Measurements from ENCODE around the gene SSR4.
"Not testable (repeated sequence)": the region's sequence is repeated elsewhere in the genome, so short reads cannot be mapped to it uniquely, and the experiment has no call there.

The SSR4 gene

DNA sequence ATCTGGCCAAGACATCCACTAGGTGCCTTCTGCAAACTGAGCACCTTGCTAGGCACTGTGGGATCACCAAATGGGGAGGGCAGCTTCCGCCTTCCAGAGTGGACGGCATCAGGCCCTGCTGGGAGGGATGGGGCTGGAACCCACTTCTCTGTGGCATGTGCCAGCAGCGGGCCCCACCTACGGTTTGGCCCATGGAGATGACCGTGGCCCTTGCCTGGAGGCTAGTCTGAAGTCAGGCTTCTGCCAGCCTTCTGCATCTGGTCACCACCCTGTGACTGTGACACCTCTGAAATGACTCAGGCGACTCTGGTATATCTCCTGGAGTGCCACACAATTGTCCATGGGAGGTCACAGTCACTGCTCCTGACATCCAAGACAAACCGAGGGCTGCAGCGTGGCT lies 7.2 kb downstream of the SSR4 start:
- no peak for DNase-seq
- intact Hi-C loops (cut with DNase I), result no loop called here

DNA sequence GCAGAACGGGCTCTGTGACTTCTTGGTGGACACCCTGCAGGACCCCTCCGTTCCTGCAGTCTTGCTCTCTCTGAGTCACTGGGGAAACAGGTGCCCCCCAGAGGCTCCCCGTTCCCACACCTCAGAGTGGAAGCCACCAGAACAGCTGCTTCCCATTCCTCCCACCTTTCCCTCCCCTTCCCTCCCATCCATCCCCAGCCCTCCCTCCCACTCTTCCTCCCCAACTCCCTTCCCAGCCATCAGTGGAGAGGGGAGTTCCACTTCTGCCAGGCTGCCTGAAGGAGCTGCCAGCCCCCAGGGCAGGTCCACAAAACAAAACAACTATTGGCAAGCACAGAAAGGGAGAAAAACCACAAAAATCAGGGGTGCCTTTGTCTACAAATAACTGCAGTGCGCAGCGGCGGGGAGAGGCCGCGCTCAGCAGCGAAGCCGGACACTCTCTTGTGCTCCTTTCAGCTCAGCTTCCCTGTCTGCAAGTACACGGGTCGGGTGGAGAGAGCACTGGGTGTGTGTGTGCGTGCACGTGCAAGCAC lies 8.1 kb downstream of the SSR4 start:
- intact Hi-C loops (cut with DNase I), result no loop called here
- DNase-seq, result peak in 1 of 10 donors; percentile 25

DNA sequence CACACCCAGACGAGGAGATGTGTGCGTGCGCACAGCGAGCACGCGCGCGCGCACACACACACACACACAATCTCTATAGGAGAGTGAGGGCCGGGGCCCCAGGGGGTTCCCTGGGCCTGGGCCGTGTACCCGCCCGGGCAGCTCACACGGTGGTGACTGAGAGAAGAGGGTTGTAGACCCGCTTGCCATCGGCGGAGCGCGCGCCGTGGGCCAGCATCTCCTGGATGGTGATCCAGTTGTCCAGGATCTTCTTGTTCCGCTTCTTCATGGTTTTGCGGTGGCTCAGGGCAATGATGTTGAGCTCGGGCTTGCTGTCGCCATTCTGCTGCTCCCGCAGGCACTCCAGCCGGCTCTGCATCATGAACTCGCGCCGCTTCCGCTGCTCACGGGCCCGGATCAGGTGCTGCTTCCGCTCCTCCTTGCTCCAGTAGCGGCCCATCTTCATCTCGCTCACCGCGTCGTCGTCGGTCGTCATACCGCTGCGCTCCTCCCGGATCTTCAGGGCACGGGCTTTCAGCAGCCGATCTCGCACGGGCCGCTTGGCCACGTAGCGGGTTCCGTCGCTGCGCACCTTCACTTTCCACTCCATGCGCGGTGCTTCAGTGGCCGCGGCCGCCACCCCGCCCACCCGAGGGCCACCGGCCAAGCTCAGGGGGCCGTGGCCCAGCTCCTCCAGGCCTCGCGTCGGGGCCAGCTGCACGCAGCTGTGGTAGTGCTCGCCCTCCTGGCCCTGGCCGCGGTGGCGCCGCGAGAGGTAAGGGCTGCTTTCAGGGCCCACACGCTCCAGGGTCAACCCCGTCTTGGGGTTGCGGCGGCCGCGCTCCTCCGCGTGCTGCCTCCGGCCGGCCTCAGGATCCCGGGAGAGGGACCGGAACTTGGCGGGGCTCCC lies 9.0 kb downstream of the SSR4 start:
- intact Hi-C loops (cut with DNase I), result no loop called here
- DNase-seq, result peak in 2 of 10 donors; percentile 53 to 77

DNA sequence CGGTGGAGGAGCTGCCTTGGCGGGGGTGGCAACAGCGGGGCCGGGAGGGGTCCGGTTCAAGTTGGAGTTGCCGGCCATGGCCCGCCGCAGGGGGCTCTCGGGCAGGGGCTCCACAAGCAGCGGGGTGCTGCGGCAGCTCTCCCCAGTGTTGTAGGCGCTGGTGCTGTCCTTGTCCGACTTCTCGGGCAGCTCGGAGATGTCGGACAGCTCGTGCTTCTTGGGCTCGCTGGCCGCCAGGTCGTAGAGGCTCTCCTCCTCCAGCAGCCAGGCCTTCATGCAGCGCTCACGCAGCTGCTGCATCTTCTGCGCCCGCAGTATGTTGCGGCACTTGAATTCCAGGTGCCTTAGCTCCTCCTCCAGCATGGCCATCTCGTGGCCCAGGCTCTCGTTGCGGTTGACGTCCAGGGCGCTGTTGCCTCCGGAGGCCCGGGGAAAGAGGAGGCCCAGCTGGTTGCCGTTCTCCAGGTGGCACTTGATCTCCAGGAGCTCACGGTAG lies 9.7 kb downstream of the SSR4 start:
- intact Hi-C loops (cut with DNase I), result no loop called here
- DNase-seq, result peak in 2 of 10 donors; percentile 57 to 76

DNA sequence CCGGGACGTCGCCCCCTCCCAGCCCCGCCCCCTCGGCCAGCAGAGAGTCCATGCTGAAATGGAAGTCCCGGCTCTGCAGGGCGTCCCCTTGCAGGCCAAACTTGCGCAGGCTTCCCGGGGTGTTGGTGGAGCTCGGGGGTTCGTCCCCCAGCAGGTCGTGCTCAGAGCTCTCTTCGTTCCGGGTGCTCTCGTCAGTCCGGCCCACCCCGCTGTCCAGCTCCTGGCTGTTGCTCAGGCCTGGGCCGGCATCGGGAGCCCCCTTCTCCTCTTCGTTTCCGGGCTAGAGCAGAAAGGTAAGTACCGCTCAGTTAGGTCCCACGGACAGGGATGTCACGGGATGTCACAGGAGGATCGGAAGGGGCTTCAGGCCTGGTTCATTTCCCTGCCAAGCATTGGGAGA lies 10.2 kb downstream of the SSR4 start:
- intact Hi-C loops (cut with DNase I), result no loop called here
- peak in 1 of 10 donors; percentile 67 for DNase-seq

DNA sequence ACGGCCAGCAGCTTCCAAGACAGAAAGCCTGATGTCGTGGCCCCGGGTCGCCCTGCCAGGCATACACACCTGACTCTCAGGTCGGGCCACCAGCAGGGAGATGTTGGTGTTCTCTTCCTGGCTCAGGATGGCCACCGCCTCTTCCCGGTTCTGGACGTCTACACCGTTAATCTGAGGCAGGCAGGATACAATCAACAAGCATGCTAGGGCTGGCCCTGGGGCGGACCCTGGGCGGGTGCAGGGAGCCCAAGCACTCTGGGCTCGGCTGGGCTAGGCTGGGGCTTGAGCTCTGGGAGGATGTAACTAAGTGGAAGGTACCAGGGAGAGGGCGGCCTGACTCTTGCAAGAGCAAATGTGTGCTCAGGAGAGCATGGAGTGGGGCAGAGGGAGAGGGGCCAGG lies 11.0 kb downstream of the SSR4 start:
- peak in 2 of 10 donors; percentile 52 to 79 for DNase-seq

DNA sequence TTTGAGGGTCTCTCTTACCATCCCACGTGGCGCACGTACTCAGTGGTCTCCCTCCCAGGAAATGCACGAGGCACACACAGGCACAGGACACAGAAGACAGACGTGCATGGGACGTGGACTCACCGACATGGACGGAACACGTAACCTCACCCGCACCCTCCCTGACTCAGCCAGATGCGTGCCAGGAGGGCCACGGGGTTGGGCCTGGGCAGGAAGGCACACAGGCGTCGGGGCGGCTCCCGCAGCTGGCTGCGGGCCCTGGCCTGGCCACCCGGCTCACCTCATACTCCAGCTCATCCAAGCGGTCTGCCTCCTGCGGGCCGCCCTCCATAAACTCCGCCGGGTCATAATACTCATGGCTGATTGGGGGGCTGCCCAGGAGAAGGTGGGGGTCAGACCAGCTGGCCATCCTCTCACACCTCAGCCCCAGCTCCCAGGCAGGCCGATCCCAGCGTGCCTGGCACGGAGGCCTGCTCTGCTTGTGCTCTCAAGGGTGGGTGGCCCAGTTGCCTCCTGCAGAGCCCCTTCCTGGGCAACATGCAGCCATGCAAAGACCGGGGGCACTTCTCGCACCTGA lies 12.6 kb downstream of the SSR4 start:
- intact Hi-C loops (cut with DNase I), result no loop called here
- peak in 1 of 10 donors; percentile 58 for DNase-seq

More for the DNA sequence above, 11.0 kb downstream of the SSR4 start:
- intact Hi-C loops (cut with DNase I), result no loop called here

DNA sequence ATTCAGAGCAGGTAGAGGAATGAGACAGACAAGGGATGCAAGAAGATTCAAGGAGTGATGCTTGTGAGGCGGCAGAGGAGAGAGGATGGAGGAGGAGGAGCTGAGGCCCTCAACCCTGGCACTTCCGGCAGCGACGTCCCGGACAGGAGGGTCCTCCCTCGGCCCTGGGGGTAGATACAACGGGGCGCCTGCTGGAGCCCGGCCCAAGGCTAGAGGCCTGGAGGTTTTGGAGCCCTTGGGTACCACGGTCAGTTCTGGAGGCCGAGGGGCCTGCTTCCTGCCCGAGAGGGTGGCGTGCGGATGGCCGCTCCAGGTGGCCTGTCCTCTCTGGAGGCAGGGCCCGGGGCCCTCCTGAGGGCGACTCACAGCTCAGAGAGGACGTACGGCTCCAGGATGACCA lies 13.5 kb downstream of the SSR4 start:
- DNase-seq, result peak in 2 of 10 donors; percentile 66 to 78
- intact Hi-C loops (cut with DNase I), result no loop called here

DNA sequence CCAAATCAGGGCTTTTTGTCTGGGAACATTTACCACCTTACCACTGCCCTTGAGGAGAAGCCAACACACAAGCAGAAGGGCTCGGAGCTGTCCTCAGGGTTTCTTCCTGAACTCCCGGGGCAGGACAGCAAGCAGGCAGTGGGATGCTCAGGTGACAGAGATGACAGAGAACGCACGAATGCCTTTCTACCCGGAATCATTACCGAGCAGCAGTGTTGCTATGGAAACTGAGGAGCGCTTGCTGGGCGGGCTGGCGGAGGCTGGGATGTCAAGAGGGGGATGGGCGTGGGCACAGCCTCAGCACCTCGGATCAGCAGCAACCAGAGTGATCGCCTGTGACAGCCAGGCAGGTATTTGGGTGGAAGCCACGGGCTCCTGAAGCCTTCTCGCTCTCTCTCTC lies 17.8 kb downstream of the SSR4 start:
- intact Hi-C loops (cut with DNase I), result no loop called here
- DNase-seq, result peak in 3 of 10 donors; percentile 28 to 82 (median 67)

DNA sequence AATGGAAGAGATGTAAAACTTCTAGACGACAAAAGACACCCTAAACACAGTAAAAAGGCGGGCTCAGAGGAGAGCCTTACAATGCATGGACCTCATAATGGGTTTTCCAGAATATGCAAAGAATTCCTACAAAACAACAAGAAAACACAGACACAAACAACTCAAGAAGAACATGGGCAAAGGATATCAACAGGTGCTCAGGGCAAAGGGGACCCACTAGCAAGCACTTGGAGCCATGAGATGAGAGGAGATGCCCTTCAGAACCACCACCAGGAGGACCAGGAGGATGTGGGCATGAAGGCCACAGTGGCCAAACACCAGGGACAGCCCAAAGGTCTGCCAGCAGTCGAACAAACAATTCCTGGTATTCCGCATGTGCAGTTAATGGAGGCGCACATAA lies 18.7 kb downstream of the SSR4 start:
- intact Hi-C loops (cut with DNase I), result no loop called here
- DNase-seq, result no peak

DNA sequence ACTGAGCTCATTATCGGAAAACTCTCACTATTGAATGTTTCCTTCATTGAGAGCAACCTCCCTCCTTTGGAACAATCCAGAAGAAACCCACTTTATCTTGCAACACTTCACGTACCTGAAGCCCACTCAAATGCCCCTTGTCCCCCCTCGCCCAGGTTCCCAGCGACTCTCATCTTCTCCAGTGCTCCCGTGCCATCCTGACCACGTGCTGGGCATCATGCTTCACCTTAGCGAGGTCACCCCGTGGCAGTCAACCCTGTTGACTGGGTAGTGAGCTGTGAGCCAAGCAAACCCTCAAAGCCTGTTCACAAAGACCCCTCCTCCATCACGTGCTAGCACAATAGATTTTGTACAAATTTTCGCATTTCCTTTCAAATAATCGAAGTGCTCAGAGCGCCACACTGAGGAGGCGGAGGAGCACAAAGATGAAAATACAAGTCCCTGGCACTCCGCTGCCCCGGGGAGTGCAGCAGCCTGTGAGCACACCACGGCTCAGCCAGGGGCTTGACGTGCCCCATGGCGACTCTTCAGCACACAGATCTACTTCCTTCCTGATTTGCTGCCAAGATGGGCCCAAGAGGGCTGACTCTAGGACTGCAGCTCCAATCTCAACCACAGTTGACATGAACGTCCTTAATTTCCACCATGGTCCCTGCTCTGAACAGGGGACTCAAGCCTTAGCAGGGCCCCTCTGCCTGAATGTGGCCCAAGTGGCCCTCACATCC lies 20.3 kb downstream of the SSR4 start:
- DNase-seq, result peak in 2 of 10 donors; percentile 65 to 74
- intact Hi-C loops (cut with DNase I), result no loop called here

DNA sequence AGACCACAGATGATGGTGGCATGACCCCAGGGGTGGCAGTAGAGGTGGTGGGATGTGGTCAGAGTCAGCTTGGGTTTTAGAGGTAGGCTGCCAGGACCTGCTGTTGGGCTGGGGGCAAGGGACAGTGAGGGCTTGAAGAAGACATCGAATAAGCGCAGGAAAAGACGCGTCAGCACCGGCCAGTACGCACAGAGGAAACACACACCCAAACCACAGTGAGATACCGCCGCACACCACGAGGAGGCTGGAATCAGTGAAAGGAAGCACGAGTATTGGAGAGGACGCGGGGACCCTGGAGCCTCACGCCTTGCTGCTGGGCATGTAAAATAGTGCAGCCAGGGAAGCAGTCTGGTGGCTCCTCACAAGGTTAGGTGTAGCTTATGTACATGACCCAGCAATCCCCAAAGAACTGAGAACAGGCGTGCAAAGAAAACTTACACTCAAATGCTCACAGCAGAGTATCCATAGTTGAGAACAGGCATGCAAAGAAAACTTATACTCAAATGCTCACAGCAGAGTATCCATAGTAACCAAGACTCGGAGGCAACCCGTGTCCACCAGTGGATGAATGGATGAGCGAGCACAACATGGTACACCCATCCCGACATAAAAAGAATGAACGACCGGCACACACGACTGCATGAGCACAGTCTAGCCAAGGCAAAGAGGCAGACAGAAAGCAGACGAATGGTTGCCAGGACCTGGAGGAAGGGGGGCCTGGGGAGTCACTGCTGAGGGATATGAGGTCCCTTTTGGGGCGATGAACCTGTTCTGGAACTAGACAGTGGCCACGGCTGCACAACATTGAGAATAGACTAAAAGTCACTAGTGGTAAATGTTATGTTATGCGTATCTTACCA lies 22.6 kb downstream of the SSR4 start:
- DNase-seq, result peak in 3 of 10 donors; percentile 55 to 80 (median 63)
- intact Hi-C loops (cut with DNase I), result no loop called here

DNA sequence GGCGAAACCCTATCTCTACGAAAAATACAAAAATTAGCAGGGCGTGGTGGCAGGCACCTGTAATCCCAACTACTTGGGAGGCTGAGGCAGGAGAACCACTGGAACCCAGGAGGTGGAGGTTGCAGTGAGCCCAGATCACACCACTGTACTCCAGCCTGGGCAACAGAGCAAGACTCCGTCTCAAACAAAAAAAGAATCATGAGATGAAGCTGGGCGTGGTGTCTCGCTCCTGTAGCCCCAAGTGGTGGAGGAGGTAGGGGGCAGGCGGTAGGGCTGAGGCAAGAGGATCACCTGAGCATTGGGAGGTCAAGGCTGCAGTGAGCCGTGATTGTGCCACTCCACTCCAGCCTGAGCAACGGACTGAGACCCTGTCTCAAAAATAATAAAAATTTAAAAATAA lies 23.6 kb downstream of the SSR4 start:
- intact Hi-C loops (cut with DNase I), result not testable (repeated sequence)
- peak in 3 of 10 donors; percentile 19 to 55 (median 23) for DNase-seq

DNA sequence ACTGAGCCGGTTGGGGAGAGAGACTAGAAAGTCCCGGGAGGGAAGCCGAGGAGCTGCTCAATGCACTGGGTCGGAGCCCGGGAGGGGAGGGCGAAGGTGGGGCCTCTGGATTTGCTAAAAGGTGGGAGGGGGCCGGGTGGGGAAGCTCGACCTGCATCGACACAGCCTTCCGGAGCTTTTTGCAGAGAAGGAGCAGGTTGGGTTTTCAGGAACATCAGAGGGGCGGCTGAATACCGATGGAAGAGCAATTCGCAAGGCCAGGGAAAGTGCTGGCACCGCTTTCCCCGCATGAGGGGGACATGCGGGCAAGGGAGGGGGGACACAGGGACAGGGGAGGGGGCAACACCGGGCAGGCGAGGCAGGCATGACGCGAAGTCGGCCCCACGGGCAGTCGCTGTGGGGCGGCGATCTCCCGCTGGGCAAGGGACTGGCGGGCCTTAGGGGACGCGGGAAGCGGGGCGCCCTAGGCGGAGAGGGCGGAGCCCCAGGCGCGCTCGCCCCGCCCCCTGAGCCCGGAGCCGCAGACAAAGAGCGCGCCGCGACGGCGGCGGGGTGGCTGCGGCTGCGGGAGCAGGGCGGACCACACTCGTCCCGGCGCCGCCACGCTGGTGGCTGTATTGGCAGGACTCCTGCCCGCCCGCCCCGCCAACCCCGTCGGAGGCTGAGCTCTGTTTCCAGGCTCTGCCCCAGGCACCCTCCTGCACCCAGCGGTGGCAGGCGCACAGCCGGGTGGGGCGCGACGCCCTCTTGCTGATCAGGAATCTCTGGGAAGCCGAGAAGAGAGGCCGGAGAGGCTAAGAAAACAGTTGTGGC lies 24.3 kb downstream of the SSR4 start:
- intact Hi-C loops (cut with DNase I), result no loop called here
- peak in 4 of 10 donors; percentile 47 to 87 (median 81) for DNase-seq

DNA sequence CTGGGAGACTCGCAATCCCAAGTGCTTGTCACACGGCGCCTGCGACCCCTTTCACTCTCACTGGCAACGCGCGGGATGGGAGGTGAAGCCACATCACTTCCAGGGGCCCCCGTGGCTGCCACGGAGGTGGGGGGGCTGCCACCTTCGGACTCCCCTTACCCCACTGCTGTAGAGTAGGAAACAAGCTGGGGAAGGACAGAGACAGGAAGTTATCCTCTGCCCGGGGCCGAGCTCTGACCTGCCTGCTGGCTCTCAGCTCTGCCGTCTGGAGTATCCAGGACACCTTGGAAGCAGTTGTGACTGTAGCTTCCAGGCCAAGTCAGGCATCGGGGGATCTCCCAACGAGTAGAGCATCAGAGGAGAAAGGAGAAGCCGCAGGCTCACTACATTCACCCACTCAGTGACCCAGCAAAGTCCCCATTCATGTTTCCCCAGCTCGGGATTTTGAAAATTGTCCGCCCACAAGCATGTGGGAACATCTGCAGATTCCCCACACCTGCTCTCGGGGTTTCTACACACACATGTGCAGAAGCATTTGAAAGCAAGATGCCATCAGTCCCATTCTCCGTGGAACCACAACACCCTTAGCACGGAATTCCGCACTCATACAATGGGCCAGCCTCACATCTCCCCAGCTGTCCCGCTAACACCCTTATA lies 25.0 kb downstream of the SSR4 start:
- peak in 1 of 10 donors; percentile 67 for DNase-seq
- intact Hi-C loops (cut with DNase I), result loop anchor here (10.0 kb wide), 1 partner anchor 65 kb away; the partner anchor contains the start of gene L1CAM

DNA sequence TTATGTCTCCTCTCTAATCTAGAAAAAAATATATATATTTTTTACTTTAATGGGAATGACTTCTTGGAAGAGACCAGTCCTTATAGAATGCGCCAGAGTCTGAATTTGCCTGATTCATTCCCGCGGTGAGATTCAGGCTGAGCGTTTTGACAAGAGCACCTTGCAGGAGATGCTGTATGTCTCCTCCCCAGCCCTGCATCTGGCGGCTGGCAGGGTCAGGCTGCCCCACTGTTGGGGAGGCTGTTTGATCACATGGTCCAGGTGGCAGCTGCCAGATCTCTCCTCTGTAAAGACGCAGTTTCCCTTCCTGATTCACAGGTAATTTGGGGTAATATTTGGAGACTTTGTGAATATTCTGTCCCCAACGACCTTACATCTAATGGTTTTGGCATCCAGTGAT lies 26.1 kb downstream of the SSR4 start:
- peak in 1 of 10 donors; percentile 78 for DNase-seq
- intact Hi-C loops (cut with DNase I), result loop anchor here (10.0 kb wide), 1 partner anchor 64 kb away; the partner anchor contains the start of gene L1CAM

DNA sequence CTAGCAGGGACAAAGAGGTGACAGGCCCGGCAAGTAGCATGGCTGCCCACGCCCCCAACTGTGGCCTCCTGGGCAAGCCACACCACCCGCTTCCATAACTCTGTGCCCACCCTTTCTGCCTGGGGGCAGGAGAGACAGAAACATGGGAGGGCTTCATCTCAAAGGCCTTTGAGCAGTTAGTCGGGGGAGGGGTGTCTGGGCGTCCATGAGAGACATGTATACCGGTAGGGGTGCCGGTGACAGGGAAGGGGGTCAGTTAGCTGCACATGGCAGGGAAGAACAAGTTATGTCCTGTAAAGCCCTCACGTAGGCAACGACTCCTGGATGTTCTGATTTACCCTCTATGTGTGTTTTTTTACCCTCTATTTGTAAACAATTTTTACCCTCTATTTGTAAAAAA lies 26.6 kb downstream of the SSR4 start:
- peak in 1 of 10 donors; percentile 45 for DNase-seq

DNA sequence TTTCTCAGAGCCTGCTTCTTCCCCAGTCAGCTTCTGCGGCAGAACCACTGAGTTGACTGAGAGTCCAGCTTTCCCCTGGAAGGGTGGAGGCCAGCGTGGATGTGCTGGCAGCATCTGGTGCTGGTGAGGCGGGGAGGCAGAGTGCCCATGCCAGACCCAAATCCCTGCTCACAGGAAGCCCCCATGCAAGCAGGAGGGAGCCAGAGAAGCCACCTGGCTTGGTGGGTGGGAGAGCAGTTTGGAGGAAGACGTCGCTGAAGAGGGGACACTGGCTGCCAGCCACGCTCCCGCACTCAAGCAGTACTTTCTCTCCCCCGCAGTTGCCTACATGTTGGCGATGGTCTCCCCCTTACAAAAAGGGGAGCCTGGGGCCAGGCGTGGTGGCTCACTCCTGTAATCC lies 29.9 kb downstream of the SSR4 start:
- intact Hi-C loops (cut with DNase I), result loop anchor here (10.0 kb wide), 1 partner anchor 60 kb away; the partner anchor contains the start of gene L1CAM
- DNase-seq, result no peak

More for the DNA sequence above, 26.6 kb downstream of the SSR4 start:
- intact Hi-C loops (cut with DNase I), result loop anchor here (10.0 kb wide), 1 partner anchor 64 kb away; the partner anchor contains the start of gene L1CAM

All from posterior cingulate gyrus (tissue), 11 donors.